Thyroid gland (tissue), 4 donors: ENCODE data around the gene DYNC2I2.

Experiments
- CTCF ChIP-seq, 6 experiments: fragments of 200-600 bp in 3 of 6; fragments of 450-650 bp in 3 of 6; sonication (generic) in 3 of 6; IDR thresholded peaks; one replicate each; pipeline ENCODE4 v1.5.1; 2016 to 2019; ENCODE audit warnings: antibody characterized with exemption in 6 of 6, mild to moderate bottlenecking in 2 of 6, inconsistent platforms in 1 of 6, moderate library complexity in 1 of 6
- POLR2A ChIP-seq, 2 donors: fragments of 450-650 bp; IDR thresholded peaks; one replicate each; pipeline ENCODE4 v1.6.1; 2017; ENCODE audit warnings: antibody characterized with exemption in 2 of 2, mild to moderate bottlenecking in 2 of 2, moderate library complexity in 1 of 2

- TF ChIP-seq CTCF (IDR thresholded peaks at IDR 0.05): no peak
- TF ChIP-seq POLR2A (IDR thresholded peaks at IDR 0.05): no peak
Observed at GRCh38 chr9:128633601-128634000, 23.0 kb downstream of the DYNC2I2 start.
